Thymus (tissue), 11 donors: ENCODE data around the gene SVOPL. TPM values are rescaled to one million over a fixed set of nuclear protein-coding genes. Genes with fewer than 3 reads are reported as not detected.

Source experiments
- DNase-seq, 9 donors: peaks; one replicate each; pipeline ENCODE4 v3.0.0-alpha.2; 2013; ENCODE audit warnings: low spot score in 9 of 9, low read depth in 6 of 9, missing footprints in 1 of 9
- H3K27ac ChIP-seq, 2 donors: one replicate each; pipeline ENCODE4 v1.5.1; 2013; ENCODE audit warnings: control low read depth in 1 of 2, low read depth in 1 of 2, low read length in 1 of 2, mild to moderate bottlenecking in 1 of 2, moderate library complexity in 1 of 2
- H3K27me3 ChIP-seq, 2 donors: one replicate each; pipeline ENCODE4 v1.5.1; 2013; ENCODE audit warnings: low read length in 1 of 2; ENCODE audit not compliant: control insufficient read depth in 2 of 2, insufficient read depth in 1 of 2
- H3K36me3 ChIP-seq, 2 donors: one replicate each; pipeline ENCODE4 v1.5.1; 2013; ENCODE audit warnings: low read length in 1 of 2, mild to moderate bottlenecking in 1 of 2, moderate library complexity in 1 of 2; ENCODE audit not compliant: control insufficient read depth in 2 of 2, insufficient read depth in 2 of 2
- H3K4me1 ChIP-seq, 2 donors: one replicate each; pipeline ENCODE4 v1.5.1; 2013; ENCODE audit warnings: low read length in 2 of 2; ENCODE audit not compliant: control insufficient read depth in 2 of 2, insufficient read depth in 2 of 2
- H3K4me3 ChIP-seq, 2 donors: one replicate each; pipeline ENCODE4 v1.5.1; 2013; ENCODE audit warnings: low read length in 2 of 2, control low read depth in 1 of 2, mild to moderate bottlenecking in 1 of 2
- H3K9me3 ChIP-seq, 2 donors: one replicate each; pipeline ENCODE4 v1.5.1; 2013; ENCODE audit warnings: low read length in 1 of 2, mild to moderate bottlenecking in 1 of 2; ENCODE audit not compliant: control insufficient read depth in 2 of 2, insufficient read depth in 1 of 2
- WGBS: extraction: QIAGEN DNeasy Blood & Tissue Kit; methylation state at CpG from one replicate; pipeline ENCODE4 v1.1.7; 2013; 5-methylcytosine and 5-hydroxymethylcytosine counted together
- polyA plus RNA-seq: library from polyadenylated mRNA; stranded (reverse); fragments of 200-250 nt; gene quantifications from one replicate; pipeline ENCODE4 v1.2.3, GENCODE V29; 2013
- total RNA-seq: library from RNA; stranded (reverse); fragments of 120-200 nt; gene quantifications from one replicate; pipeline ENCODE4 v1.2.4, GENCODE V29; 2013
- donor health status: healthy.

The SVOPL gene
- total and polyA plus RNA-seq, 2 donors, result 1.7 to 2.6 TPM

GRCh38 chr7:138610671-138611170 lies 90.4 kb downstream of the SVOPL start:
- WGBS, result 98% methylated on average over 7 of the region's 7 CpGs
- no peak overlapping the region for H3K4me3 ChIP-seq
- no peaks in the 10 kb centered on the region for H3K27me3 ChIP-seq
- H3K27ac ChIP-seq, result no peak overlapping the region
- no peaks in the 10 kb centered on the region for H3K36me3 ChIP-seq
- H3K4me1 ChIP-seq, result no peaks in the 10 kb centered on the region
- no peak for DNase-seq
- peaks cover 0 to under 1% of the 10 kb centered on the region in 2 donors for H3K9me3 ChIP-seq

DNA sequence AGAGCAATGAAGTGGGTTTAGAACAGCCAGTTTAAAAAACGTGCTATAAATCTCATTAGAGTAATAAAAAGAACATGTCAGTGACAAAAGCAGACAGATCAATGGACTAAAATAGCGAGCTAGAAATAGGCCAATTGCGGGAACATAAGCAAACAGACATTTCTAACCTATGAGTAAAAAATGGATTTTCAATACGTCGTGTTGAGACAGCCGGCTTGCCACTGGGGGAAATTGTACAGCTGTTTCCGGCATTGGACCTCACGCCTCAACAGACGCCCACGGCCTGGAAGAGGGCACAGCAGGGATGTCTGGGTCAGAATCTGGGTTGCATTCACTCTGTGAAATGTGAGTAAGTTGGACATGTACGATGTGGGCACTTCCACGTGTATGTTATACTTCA lies 92.9 kb downstream of the SVOPL start:
- H3K4me3 ChIP-seq, result no peak overlapping the region
- H3K36me3 ChIP-seq, result no peaks in the 10 kb centered on the region
- H3K27ac ChIP-seq, result no peak overlapping the region
- peak in 1 of 9 donors; percentile 7 for DNase-seq
- 47% methylated on average over 12 of the region's 12 CpGs for WGBS
- H3K4me1 ChIP-seq, result no peaks in the 10 kb centered on the region
- H3K27me3 ChIP-seq, result no peaks in the 10 kb centered on the region
- H3K9me3 ChIP-seq, result peaks cover 0 to 4% of the 10 kb centered on the region in 2 donors

DNA sequence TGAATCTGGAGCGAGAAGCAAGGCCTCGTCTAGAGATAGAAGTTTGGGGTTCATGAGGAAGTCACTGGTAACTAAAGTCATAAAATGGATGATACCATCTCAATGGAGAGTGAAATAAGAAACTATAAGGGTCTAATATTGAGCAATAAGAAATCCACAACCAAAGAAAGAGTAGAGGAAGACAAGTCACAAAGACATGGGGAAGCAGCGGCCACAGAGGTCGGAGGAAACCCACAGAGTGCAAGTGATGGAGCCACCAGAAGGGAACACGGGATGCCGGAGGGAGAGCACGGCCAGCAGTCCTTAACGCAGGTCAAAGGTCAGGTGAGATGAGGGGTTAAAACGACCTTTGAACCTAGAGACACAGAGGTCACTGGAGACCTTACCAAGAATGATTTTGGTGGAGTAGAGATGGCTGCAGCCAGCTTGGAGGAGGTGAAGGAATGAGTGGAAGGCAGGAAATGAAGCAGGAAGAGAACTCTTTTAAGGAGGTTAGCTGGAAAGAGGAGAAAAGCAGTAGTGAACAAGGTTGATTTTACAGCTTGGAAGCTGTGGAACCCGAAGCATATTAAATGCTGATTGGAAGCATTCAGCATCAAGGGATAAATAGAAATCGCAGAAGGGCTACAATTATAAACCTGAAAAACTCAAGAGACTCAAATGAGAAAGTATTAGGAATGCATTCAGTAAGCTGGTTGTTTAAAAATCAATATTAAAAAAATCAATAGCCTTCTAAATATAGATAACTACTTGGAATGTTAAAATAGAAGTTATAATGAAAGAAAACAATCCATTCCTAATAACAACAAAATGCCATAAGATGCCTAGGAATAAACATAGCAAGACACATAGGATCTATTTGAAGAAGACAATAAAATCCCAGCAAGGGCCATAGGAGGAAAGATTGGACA lies 93.7 kb downstream of the SVOPL start:
- H3K4me3 ChIP-seq, result no peak overlapping the region
- H3K27me3 ChIP-seq, result no peaks in the 10 kb centered on the region
- H3K27ac ChIP-seq, result no peak overlapping the region

DNA sequence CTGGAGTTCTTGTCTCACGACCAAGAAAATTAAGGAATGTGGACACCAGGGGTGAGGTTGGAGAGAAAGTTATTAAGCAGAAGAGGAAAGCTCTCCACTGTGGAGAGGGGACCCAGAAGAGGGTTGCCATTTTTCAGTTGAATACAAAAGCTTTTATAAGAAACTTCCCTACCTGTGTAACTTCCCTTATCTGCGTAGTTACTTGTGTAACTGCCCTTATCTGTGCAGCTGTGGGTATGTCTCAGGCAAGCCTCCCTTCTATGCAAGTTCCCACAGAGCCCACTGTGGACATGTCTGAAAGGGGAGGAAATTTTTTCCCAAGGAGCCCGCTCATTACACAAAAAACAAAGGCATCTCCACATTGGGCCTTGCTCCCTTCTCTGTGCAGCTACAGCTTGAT lies 94.9 kb downstream of the SVOPL start:
- Histone ChIP-seq H3K9me3 (peaks cover 0 to 4% of the 10 kb centered on the region in 2 donors), H3K27me3 (no peaks in the 10 kb centered on the region), H3K36me3 (no peaks in the 10 kb centered on the region), H3K27ac (no peak overlapping the region), H3K4me1 (no peaks in the 10 kb centered on the region), H3K4me3 (no peak overlapping the region)
- 95% methylated on average over 3 of the region's 3 CpGs for WGBS
- DNase-seq, result no peak

More for the DNA sequence above, 93.7 kb downstream of the SVOPL start:
- 94% methylated on average over 11 of the region's 11 CpGs for WGBS
- no peak for DNase-seq
- Histone ChIP-seq H3K36me3 (no peaks in the 10 kb centered on the region), H3K4me1 (no peaks in the 10 kb centered on the region), H3K9me3 (peaks cover 0 to 4% of the 10 kb centered on the region in 2 donors)

- WGBS, result 96% methylated on average over 8 of the region's 8 CpGs
- H3K9me3 ChIP-seq, result peaks cover 0 to 4% of the 10 kb centered on the region in 2 donors
These were observed 97.4 kb downstream of the SVOPL start for GRCh38 chr7:138603549-138604318.

DNA sequence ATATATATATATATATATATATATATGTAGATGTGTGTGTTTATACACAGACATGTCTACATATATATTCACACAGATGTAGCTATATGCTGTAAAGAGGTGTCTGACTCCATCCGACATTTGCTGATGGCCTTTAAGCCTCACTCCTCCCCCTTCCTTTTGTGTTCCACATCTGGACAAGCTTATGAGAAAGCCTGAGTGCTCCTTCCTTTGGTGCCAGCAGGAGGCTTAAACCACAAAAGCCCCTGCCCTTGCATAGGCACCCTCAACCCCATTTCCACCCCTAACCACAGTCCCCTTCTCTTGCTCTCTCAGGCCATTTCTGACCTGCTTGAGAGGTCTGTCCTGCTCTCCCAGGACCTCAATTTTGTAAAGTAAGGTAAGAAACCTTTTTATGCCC lies 98.7 kb downstream of the SVOPL start:
- H3K4me1 ChIP-seq, result no peaks in the 10 kb centered on the region
- no peak for DNase-seq
- no peaks in the 10 kb centered on the region for H3K36me3 ChIP-seq
- 27% methylated on average over 1 of the region's 1 CpG for WGBS
- H3K9me3 ChIP-seq, result peaks cover 0 to 4% of the 10 kb centered on the region in 2 donors
- H3K27me3 ChIP-seq, result no peaks in the 10 kb centered on the region
- H3K27ac ChIP-seq, result no peak overlapping the region
- no peak overlapping the region for H3K4me3 ChIP-seq

More at GRCh38 chr7:138603549-138604318, 97.4 kb downstream of the SVOPL start:
- no peaks in the 10 kb centered on the region for H3K27me3 ChIP-seq
- no peak overlapping the region for H3K4me3 ChIP-seq
- no peak overlapping the region for H3K27ac ChIP-seq
- DNase-seq, result no peak
- H3K36me3 ChIP-seq, result no peaks in the 10 kb centered on the region
- no peaks in the 10 kb centered on the region for H3K4me1 ChIP-seq

DNA sequence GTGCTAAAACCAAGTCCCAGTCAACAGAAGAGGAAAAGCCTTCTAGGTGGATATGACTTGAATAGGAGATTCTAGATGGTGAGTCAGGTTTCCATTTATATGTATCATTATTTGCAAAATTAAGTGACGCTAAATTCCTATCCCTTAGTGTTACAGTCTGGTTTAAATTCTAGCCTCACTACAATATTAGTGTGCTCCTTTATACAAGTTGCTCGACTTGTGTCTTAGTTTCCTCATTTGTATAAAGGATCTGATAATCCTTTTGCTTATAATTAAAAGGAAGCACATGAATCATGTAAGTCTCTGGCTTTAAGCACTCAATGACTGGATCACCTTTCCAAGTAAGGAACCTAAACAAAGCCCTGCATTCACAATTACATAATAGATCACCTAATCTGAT lies 105.7 kb downstream of the SVOPL start:
- Histone ChIP-seq H3K27me3 (no peaks in the 10 kb centered on the region), H3K27ac (no peak overlapping the region)
- 97% methylated on average over 2 of the region's 2 CpGs for WGBS

DNA sequence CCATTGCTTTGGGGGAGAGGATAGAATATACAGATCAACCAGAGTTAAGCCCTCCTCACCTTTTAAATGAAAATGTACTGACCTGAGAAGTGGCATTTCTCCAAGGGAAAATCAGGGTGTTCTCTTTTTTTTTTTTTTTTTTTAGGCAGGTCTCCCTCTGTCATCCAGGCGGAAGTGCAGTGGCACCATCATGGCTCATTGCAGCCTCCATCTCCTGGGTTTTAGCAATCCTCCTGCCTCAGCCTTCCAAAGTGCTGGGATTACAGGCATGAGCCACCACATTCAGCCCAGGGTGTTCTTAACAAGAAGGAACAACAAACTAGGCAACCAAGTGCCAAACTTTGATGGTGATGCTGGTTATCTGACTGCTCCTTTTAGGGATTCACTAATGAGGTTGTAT lies 111.0 kb downstream of the SVOPL start:
- no peaks in the 10 kb centered on the region for H3K9me3 ChIP-seq
- DNase-seq, result no peak
- H3K4me1 ChIP-seq, result no peaks in the 10 kb centered on the region
- no peaks in the 10 kb centered on the region for H3K27me3 ChIP-seq
- WGBS, result 100% methylated on average over 1 of the region's 1 CpG
- H3K27ac ChIP-seq, result no peak overlapping the region
- H3K4me3 ChIP-seq, result no peak overlapping the region
- peaks cover 4 to 14% of the 10 kb centered on the region in 2 donors for H3K36me3 ChIP-seq

More for the DNA sequence above, 105.7 kb downstream of the SVOPL start:
- no peak for DNase-seq
- Histone ChIP-seq H3K9me3 (no peaks in the 10 kb centered on the region), H3K4me1 (no peaks in the 10 kb centered on the region), H3K36me3 (no peaks in the 10 kb centered on the region), H3K4me3 (no peak overlapping the region)

DNA sequence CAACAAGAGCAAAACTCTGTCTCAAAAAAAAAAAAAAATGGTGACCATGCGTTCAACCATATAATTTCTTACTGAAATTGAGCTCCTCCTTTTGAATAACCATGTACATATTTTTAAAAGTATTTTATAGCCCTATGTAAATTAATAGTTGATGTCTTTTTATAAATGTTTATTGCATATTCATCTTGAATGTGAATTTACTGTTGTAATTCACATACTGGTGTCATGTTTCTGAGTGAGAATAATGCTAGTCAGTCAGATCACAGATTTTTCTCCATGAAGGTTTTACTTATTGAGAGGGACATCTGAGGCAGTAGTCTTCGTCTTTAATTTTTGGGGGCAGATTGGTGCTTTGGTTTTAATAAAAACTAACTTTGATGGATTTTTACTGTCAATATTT lies 112.2 kb downstream of the SVOPL start:
- DNase-seq, result no peak
- Histone ChIP-seq H3K27ac (no peak overlapping the region), H3K4me3 (no peak overlapping the region), H3K36me3 (peaks cover 4 to 26% of the 10 kb centered on the region in 2 donors), H3K9me3 (no peaks in the 10 kb centered on the region), H3K27me3 (no peaks in the 10 kb centered on the region), H3K4me1 (no peaks in the 10 kb centered on the region)
- 98% methylated on average over 2 of the region's 2 CpGs for WGBS
